ENCODE results near the gene LRP1.
A peak's percentile ranks its signal among the peaks of the same experiment; 100 is the strongest.

LRP1 gene

DNA sequence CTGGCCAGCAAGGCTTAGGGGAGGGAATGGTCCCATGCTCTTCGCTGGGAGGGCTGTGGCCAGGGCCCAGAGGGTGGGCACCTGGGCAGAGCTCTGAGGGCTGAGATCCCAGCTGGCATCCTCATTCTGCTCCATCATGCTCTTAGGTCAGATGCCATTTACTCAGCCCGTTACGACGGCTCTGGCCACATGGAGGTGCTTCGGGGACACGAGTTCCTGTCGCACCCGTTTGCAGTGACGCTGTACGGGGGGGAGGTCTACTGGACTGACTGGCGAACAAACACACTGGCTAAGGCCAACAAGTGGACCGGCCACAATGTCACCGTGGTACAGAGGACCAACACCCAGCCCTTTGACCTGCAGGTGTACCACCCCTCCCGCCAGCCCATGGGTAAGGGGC lies 49.9 kb downstream of the LRP1 start:
- DNase-seq: no peak

DNA sequence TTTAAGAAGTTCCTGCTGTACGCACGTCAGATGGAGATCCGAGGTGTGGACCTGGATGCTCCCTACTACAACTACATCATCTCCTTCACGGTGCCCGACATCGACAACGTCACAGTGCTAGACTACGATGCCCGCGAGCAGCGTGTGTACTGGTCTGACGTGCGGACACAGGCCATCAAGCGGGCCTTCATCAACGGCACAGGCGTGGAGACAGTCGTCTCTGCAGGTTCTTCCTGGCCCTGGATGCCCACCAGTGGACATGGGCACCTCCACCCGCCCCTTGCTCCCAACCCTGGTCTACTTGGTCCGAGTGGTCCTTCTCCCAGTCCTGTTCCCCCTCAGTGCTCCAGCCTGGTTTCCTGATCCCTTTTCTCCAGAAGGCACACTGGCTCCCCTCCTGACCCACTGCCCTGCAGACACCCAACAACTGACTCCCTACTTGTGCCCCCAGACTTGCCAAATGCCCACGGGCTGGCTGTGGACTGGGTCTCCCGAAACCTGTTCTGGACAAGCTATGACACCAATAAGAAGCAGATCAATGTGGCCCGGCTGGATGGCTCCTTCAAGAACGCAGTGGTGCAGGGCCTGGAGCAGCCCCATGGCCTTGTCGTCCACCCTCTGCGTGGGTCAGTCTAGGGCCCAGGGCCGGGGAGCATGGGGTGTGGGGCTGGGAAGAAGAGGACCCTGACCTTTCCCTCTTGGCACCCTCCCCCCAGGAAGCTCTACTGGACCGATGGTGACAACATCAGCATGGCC lies 51.2 kb downstream of the LRP1 start:
- DNase-seq: no peak

DNA sequence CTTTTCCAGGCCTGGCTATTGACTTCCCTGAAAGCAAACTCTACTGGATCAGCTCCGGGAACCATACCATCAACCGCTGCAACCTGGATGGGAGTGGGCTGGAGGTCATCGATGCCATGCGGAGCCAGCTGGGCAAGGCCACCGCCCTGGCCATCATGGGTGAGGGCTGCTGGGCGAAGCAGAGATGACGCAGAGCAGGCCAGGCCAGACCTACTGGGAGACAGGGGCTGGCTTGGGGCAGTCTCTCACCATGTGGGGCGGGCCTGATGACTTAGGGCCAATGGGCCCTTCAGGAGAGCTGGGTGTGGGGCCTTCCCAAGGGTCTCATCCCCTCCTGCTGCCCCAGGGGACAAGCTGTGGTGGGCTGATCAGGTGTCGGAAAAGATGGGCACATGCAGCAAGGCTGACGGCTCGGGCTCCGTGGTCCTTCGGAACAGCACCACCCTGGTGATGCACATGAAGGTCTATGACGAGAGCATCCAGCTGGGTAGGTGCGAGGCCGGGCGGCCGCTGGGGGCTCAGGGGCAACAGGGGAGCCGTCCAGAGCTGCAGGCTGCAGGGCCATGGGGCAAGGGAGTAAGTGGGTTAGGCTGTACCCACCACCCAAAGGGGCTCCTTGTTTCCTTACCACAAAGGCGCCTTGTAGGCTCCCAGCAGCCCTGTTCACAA lies 52.2 kb downstream of the LRP1 start:
- no peak for DNase-seq

DNA sequence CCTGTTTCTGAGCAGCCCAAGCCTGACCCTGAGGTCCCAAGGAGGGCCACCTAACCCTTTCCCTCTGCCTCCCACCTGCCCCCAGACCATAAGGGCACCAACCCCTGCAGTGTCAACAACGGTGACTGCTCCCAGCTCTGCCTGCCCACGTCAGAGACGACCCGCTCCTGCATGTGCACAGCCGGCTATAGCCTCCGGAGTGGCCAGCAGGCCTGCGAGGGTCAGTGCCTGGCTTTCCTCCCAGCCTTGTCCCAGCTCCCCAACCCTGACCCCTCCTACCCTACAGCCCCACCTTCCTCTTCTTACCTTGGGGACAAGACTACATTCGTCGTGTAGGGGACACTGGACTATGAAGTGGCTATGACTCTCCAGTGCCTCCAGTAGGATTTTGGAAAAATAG lies 52.8 kb downstream of the LRP1 start:
- DNase-seq: no peak

DNA sequence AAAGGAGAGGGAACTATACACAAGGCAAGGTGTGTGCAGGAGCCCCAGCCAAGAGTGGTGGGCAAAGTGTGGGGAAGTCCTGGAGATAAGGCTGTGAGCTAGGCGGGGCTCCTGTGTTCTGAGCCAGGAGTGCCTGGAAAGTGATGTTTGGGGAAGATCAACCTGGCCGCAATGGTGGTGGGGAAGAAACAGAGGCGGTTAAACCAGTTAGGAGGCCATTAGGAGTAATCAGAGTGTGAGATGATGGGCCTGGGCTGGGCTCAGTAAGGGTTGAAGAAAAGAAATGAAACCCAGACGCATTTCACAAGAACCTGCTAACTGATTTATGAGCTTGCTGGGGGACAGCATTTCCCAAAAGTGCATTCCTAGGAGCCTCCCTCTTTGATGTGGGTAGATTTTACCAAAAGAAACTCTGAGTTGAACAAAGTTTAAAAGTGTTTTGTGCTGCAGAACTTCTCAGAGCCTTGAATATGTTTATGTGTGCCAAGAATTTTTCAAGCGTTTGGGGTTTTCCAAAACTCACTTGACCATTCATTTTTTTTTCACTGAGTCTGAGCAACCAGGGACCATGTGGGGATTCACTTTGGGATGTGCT lies 53.4 kb downstream of the LRP1 start:
- no peak for DNase-seq

DNA sequence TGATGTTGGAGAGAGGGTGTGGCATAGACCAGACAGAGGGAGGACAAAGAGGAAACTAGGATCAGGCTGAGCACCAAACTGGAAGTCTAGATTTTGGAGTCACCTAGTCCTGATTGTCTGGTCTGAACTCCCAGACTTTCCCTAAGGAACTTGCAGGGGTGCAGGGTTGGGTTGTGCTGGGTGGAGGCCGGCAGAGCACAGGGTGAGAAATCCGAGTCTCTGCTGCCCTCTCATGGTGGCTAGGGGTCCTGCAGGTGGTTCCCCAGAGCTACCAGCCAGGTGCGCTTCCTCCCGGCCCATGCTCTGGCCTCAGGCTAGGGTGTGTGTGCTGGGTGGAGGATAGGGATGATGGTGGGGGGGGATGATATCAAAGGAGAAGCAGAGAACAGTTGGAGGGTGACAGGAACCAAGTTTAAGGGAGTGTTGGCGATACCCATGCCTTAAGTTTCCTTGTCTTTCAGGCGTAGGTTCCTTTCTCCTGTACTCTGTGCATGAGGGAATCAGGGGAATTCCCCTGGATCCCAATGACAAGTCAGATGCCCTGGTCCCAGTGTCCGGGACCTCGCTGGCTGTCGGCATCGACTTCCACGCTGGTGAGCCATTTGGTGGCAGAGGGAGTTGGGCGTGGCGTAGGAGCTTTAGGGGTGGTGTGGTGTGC lies 54.8 kb downstream of the LRP1 start:
- DNase-seq: peak; percentile 48 to 50

DNA sequence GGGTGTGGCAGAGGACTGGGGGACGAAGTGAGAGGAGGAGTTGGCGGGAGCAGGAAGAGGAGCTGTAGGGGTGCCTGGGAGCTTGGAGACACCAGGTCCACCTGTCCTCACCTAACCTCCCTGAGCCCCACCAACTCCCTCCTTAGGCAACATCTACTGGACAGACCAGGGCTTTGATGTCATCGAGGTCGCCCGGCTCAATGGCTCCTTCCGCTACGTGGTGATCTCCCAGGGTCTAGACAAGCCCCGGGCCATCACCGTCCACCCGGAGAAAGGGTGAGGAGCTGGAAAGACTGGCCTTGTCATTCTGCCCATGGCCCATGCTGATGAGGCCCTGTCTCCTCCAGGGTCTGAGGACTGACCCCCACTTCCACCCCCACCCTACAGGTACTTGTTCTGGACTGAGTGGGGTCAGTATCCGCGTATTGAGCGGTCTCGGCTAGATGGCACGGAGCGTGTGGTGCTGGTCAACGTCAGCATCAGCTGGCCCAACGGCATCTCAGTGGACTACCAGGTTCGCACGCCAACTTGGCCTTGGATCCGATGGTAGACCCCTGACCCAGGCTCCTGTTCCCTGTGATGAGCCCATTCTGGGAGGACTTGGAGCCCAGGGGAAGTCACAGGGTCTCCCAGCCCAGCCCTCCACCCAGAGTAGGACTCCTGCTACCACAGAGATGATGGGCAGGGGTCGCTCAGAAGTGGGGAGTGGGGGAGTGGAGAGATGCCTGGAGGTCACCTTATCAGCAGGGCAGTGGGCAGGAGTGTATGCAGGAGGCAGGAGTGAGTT lies 55.8 kb downstream of the LRP1 start:
- DNase-seq: no peak

DNA sequence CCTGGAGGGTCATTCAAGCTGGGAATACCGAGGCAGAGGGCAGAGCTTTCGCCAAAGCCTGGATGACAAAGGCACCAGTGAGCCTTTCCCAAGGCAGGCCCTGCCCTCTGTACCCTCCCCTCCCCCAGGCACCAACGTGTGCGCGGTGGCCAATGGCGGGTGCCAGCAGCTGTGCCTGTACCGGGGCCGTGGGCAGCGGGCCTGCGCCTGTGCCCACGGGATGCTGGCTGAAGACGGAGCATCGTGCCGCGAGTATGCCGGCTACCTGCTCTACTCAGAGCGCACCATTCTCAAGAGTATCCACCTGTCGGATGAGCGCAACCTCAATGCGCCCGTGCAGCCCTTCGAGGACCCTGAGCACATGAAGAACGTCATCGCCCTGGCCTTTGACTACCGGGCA lies 57.1 kb downstream of the LRP1 start:
- DNase-seq: no peak

DNA sequence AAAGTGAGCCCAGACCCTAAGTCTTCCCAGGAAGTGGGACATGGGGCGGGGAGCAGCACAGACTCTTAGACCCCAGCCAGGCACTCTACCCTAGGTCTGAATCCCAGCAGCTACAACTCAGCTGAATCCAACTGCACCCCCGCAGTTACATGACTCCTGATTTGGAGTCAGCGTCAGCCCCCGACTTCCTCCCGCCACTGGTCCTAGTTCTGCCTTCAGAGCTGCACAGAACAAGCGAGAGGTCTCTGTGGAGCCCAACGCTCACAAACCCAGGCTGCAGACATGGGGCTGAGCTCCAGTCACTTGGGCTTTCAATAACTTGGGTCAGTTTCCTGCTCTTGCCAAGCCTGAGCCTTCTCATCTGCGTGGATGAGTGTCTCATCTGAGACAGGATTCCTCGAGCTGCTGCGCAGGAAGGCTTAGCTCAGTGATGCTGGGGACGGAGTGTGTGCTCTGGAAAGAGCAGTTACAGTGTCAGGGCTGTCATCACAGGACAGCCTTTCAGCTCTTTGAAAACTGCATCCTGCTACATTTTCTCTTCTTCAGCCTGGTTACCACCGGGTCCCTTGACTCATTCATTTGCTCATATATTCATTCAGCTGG lies 57.7 kb downstream of the LRP1 start:
- no peak for DNase-seq

DNA sequence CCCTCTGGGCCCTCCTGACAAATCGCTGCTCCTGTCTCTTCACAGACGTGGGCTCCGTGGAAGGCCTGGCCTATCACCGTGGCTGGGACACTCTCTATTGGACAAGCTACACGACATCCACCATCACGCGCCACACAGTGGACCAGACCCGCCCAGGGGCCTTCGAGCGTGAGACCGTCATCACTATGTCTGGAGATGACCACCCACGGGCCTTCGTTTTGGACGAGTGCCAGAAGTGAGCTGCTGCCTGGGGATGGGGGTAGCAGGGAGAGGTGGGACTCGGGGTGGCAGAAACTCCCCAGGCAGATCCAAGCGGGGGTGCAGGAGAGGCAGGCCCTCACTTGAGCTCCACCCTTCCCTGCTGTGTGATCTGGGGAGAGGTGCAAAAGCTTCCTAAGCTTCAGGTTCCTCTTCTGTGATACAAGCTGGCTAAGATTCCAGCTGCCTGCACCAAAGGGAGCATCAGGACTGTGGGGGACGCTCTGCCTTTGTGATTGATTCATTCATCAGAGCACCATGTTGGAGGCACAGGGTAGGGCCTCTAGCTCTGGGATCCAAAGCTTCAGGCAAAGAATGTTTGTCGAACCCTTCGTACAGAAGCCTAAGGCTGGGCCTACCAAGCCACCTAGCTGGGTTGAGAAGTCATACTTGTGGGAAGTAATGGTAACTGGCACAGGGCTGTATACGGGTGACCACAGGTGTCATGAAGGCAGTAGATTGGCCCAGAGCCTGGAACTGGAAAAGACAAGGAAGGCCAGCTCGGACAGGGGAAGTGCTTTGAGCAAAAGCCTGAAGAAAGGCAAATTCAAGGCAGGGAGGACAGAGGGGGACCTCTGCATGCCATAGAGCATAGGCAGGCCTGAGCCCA lies 59.2 kb downstream of the LRP1 start:
- DNase-seq: no peak

DNA sequence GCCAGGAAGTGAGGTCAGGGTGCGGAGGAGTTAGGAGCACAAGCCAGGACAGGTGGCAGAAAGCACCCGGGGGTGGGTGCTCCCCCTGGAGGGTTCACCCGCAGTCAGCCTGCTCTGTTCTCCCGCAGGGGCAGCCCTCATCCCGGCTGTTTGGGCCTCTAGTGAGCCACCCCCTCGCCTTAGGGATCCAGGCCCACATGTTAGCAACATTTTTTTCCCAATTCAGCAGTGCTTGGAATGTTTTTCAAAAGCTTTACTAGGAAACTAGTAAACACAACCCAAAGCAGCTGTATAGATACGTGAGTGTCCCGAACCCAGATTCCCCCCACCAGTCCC lies 59.8 kb downstream of the LRP1 start:
- no peak for DNase-seq

DNA sequence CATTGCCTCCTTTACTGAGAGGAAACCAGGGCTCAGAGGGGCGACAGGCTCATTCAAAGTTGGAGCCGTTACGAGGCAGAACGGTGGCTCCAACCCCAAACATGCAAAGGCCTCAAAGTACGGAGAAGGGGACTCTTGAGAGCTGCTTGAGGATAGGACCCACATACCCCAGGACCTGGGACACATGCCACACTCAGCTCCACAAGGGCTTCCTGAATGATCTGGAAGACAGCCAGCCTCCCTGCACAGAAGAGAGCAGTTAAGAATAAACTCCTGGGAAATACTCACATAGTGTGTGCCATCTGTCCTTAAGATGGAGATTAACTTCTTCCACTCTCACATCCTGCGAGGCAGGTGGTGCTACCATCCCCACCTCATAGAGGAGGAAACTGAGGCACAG lies 61.8 kb downstream of the LRP1 start:
- no peak for DNase-seq

DNA sequence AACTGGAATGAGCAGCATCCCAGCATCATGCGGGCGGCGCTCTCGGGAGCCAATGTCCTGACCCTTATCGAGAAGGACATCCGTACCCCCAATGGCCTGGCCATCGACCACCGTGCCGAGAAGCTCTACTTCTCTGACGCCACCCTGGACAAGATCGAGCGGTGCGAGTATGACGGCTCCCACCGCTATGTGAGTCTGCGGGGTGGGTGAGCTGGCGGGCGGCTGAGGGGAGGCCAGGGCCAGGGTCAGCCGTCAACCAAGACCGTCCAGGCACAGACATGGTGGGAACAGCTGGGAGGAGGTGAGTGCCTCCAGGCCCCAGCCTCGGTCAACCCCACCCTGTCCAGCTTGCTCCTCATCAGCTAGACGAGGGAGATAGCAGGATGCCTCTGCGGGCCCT lies 62.5 kb downstream of the LRP1 start:
- DNase-seq: no peak

DNA sequence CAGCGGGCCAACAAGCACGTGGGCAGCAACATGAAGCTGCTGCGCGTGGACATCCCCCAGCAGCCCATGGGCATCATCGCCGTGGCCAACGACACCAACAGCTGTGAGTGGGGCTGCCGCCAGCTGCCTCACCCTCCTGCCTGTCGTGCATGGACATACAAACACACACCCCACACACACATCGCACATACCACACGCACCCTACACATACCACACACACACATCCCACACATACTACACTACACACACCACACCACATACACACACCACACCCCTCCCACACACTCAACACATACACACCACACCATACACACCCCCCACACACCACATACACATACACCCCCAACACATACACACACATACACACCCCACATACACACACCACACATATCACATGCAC lies 63.1 kb downstream of the LRP1 start:
- DNase-seq: no peak

DNA sequence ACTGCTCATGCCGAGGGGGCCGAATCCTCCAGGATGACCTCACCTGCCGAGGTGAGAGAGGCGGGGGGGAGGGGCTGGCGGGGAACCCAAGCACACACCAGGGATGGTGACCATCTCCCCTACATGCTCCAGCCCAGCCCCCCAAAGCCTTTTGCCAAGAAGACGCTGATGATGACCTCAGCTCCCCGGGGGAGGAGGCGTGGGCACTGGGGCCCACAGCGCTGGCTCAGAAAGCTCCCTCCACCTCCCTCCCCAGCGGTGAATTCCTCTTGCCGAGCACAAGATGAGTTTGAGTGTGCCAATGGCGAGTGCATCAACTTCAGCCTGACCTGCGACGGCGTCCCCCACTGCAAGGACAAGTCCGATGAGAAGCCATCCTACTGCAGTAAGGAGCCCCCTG lies 64.6 kb downstream of the LRP1 start:
- no peak for DNase-seq

DNA sequence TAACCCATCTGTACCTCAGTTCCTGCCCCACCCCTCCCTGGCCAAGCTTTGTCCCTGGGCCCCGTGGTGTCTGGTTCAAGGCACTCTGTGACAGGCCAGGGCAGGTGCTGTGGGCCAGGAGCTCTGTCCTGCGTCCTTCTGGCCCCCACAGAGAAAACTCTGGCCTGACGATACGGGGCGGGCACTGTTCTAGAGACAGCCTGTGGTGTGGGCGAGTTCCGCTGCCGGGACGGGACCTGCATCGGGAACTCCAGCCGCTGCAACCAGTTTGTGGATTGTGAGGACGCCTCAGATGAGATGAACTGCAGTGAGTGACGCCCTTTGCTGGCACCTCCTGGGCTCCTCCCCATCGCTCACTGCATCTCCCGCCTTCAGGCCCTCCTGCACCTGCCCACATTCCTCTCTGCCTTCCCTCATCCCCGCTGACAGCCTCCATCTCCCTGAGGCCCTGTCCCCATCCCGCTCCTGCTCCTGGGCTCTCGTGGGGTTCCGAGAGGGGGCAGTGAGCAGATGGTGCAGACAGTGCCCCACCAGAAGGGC lies 65.5 kb downstream of the LRP1 start:
- DNase-seq: no peak

DNA sequence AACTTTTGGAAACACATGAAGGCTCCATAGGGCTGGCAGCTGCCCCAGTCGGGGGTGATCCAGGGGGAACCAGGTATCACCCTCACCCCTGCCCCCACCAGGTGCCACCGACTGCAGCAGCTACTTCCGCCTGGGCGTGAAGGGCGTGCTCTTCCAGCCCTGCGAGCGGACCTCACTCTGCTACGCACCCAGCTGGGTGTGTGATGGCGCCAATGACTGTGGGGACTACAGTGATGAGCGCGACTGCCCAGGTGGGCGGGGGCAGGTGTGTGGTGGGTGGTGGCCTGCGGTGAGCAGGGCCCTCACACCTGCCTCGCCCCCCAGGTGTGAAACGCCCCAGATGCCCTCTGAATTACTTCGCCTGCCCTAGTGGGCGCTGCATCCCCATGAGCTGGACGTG lies 66.0 kb downstream of the LRP1 start:
- DNase-seq: no peak

DNA sequence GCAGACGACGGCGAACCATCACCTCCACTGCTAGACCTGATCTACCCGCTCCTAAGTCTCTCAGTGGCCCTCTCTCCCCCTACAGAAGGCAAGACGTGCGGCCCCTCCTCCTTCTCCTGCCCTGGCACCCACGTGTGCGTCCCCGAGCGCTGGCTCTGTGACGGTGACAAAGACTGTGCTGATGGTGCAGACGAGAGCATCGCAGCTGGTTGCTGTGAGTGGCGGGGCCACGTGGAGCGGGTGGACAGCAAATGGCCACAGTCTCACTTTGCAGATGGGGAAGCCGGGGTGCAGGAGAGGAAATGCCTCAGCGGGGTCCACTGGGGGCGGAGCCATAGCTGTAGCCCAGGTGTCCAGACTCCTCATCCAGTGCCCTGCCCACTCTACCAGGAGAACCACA lies 66.9 kb downstream of the LRP1 start:
- DNase-seq: no peak

DNA sequence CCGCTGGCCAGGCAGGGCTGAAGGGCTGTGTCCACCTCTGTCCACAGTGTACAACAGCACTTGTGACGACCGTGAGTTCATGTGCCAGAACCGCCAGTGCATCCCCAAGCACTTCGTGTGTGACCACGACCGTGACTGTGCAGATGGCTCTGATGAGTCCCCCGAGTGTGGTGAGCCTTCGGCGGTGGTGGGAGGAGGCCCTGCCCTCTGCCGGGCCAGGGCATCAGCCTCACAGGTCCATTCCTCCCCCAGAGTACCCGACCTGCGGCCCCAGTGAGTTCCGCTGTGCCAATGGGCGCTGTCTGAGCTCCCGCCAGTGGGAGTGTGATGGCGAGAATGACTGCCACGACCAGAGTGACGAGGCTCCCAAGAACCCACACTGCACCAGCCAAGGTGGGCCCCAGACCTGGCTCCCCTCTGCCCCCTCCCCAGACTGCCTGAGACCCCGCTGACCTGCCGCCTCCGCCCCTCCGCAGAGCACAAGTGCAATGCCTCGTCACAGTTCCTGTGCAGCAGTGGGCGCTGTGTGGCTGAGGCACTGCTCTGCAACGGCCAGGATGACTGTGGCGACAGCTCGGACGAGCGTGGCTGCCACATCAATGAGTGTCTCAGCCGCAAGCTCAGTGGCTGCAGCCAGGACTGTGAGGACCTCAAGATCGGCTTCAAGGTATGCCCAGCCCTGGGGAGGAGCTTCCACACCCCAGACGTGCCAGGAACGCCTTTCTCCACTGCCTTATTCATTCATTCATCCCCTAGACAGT lies 67.5 kb downstream of the LRP1 start:
- no peak for DNase-seq

DNA sequence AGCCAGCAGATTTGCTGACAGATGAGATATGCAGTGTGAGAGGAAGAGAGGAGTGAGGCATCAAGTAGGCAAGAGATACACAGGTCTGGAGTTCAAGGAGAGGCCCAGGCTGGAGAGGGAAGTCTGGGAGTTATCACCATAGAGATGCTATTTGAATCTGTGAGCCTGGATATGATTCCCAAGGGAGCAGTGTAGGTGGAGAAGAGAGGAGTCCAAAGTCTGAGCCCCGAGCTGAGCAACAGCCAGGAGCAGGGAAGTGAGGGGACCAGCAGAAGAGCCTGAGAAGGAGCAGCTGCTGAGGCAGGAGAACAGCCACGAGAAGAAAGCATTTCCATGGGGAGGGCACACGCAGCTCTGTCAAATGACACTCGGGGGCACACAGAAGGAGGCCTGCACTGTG lies 68.2 kb downstream of the LRP1 start:
- DNase-seq: no peak

DNA sequence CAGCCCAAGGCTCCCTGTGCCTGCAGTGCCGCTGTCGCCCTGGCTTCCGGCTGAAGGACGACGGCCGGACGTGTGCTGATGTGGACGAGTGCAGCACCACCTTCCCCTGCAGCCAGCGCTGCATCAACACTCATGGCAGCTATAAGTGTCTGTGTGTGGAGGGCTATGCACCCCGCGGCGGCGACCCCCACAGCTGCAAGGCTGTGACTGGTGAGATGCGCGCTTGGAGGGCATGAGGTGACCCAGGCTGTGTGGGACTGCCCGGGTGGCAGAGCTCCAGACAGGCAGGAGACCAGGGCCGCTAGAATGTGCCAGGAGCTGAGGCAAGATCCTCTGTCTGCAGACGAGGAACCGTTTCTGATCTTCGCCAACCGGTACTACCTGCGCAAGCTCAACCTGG lies 68.7 kb downstream of the LRP1 start:
- DNase-seq: no peak

Data from SHP77 (cell line).